UCSD-AML1 (cell line): ENCODE measurements around the gene BCOR.

Experiments used
- DNase-seq: peaks from one replicate; lab custom pipeline; 2025; ENCODE audit not compliant: unreplicated experiment; lab: John Stamatoyannopoulos, UW

The BCOR gene

DNA sequence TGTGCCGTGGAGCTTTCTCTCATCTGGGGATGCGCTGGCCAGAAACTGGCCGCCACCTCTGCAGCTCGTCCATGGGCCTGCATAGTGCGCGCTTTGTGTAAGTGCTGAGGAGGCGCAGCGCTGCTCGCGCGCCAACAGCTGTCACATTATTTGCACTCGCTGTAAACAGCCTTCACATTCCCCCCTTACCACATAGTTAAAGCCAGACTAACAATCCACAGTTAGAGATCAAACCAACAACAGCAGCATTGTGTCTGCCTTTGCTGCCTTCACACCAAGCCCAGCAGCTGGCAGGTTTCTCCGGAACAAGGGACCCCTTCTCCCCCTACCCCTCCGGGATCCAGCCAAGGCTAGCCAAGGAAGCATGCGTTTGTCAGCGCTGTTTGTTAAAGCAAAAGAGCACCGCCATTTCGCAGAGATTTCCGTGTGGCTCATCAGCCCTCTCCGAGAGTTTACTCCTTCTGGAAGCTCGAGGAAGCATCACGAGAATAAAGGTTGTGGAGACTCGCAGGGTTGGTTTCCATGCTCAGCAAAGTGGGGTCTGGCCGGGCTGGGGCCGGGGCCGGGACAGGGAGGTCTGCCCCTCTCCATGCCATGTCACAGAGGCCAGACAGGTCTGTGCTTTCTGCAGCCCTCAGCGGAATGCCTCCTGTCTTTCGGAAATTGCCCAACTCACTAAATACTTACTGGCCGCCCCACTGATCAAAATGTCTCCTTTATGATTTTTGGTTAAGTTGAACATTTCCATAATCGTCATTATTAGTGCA lies 11.0 kb downstream of the BCOR start:
- no peak for DNase-seq

DNA sequence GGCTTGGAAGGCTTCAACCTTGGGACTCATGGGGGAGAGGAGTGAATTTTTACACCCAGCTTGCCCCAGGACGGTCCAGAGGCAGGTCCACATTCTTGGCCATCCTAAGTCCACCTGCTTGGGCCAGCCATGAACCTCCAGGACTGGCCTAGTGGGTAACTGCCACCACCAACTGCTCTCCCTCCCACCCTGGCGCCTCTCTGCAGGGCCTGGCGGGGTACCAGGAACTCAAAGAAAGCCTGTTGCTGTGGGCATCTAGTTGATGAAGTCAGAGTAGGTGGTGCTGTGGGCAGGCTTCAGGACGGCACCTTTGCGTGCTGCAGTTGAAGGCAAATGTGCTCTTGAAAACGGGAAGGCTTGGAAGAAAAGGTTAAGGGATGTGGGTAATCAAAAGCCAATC lies 12.0 kb downstream of the BCOR start:
- no peak for DNase-seq

DNA sequence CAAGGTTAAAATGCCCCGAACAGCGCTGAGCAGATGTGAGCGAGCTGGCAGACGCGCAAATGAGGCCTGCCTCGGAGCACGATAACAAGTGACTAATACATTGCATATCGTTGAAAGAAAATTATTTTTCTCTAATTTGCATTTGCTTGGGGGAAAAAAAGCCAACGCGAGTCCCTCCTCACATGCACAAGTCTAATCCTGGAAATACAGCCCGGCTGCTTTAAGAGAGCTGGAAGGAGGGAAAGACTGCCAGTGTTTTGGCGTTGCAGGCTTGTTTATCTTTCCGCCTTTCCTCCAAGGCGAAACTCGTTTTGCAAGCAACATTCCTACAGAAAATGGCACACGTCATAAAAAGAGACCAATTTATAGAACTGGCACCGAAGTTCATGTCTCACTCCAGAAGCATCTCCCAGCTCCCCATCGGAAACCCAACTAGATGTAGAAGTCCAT lies 12.6 kb downstream of the BCOR start:
- no peak for DNase-seq

DNA sequence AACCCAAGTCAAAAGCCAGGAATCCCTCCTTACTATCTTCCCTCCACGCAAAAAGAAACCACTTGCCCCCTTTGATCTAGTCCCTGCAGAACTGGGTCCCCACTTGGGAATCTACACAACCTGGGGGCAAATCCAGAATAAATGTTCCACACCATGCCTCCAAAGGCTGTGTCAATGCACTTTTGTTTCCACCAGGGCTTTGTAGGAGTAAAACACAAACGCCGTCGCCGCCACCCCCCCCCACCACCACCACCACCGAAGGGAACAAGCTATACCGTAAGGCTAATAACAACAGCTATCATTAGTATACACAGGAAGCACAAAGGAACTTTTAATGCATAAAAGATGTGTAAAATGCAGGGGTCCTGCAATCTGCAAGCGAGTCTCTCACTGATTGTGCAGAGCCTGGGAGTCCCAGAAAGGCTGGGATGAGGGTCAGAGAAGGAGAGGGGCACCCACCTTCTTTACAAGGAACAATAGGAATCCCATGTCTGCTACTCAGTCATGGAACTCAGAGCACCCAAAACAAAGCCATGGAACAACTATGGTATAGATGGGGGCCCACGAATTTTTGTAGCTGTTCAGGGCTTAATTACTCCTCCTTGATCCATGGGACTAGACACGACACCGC lies 13.2 kb downstream of the BCOR start:
- no peak for DNase-seq

DNA sequence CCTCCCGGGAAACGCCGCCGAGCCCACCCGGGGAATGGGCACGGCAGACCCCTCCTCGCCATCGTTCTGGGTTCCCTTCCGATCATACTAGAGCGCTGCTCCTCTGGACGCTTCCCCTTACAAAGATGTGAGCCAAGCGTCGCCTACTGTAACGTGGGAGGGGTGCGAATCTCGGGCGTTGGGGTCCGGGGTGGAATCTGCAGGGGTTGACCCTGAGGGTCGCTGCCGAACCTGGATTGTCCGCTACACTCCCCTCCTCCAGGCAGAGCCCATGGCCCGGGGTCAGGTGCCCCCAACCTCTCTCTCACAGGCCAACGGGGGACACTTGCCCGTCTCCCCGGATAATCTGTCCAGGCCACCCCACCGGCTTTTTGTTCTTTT lies 13.8 kb downstream of the BCOR start:
- no peak for DNase-seq

DNA sequence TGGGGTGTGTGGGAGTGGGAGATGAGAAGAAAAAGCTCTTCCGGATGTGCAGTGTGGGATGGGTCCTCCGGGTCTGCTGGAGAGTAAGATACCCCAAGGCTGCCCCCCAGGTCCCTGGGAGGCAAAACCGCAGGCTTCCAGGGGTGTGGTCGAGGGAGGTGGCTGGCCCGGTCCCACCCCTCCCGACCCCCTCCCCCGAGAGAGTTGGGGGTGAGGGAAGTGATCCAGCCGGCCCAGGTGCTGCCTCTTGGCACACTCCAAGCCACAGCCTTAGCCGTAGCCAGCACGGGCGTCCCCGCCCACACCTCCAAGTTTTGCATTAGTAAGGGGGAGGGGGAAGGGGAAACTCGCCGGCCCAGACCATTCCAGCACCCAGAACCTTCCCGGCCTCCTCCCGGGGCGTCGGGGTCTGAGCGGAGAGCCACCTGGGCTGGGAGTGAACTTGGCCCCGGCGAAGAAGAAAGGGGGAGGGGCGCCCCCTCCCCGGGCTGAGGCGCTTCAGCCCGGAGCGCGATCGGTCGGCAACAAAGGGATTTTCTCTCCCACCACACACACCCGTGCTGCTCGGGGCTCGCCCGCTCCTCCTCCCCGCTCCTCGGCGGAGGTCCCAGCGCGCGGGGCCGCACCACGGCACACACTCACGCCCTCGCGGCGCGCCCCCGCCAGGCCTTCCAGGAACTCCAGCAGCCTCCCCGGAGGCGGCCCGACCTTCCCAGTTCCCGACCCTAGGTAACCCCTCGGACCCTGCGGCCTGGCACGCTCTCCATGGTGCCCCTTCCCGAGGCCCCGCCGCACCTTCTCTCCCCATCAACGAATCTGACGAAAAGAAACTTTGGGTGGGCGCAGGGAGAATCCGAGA lies 14.4 kb downstream of the BCOR start:
- peak; percentile 71 for DNase-seq

DNA sequence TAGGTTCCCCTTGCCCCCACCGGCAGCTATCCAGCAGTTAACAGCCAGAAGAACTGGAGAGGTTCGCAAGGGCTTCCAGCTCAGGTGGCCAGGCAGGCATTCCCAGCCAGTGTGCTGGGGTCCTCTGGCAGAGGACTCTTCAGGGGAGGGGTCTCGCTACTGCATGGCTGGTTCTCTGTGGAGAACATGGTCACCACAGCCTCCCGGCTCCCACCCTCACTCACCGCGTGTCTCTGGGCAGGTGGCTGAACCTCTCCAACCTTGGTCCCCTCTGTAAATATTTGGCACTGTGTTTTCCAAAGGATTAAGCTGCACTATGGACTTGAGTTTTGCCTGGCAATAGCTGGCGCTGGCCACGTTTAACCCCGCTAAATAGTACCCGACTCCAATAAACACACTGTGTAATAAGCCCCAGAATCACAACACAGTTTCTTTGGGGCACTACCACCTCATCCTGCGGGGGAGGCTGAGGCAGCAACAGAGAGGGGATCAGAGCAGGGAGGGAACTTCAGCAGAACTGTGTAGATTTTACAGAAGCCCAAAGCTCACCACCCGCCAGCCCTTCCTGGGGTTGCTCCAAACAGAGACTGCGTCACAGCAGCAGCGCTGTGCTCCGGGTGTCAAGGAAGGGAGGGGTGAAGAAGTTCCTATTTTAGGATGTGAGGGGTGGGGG lies 15.2 kb downstream of the BCOR start:
- DNase-seq, result no peak

DNA sequence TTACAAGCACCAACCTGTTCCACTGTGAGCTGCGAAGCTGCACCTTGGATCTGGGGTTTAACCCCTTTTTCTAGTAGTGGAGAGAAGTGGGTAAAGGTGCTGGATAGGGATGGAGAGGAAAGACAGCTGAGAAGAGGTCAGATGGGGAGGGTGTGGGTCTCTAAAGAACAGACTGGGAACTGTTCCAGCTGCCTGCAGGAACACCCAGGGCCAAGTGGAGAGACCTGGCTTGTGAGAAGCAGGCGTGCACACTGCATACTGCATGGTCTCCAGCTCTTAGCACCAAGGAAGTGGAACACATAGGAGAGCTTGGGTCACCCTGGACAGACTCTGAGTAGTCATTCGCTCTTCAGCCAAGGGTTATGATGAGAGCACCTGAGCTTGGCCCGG lies 16.1 kb downstream of the BCOR start:
- no peak for DNase-seq

DNA sequence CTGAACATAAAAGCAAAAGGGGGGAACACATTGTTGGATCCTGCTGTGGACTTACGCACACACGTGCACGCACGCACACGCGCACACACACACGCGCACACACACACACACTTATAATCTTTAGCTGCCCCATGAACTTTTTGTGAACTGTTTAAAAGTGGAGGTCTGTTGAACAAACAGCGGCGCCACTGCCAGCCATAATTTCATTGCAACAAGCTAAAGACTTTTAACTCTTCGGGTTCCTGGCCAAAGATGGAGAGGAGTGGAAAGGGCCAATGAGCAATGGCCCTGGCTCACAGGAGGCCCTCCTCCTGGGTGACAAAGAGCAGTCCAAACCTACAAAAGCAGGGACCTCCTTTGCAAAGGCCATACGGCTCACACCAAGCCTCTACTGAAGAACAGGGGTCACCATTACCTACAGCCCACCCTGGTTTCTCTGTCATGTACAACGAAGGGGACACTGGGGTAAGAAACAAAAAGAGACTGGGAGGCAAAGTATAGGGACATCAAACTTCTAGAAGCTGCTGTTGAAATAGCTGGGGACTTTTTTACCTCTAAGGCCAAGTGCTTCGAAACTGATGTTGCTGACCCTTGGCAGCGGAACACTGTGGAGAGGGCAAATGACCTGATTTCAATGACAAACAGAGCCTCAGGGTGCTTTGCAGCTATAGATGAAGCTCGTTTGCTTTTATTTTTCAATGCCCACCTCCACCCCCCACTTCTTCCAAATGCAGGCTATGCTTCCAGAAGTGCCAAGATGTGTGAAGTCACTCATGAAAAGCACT lies 16.7 kb downstream of the BCOR start:
- no peak for DNase-seq

DNA sequence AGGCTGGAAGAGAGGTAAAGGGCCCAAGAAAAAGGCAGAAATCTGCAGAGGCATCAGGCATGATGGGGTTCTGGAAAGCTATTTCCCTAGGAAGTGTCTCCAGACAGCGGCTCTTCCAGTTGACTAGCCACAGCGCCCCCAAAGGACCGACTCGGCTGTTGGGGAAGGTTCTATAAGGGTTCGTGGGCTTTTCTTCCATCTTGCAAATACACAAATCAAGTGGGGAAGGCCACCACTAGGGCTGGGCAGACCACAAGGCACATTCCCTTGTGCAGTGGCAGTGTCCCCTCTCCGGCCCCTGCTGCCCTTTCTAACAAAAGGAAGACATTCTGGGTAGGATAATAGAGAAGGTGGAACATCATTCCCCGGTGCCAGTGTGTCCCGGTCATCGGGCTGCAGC lies 18.2 kb downstream of the BCOR start:
- no peak for DNase-seq

DNA sequence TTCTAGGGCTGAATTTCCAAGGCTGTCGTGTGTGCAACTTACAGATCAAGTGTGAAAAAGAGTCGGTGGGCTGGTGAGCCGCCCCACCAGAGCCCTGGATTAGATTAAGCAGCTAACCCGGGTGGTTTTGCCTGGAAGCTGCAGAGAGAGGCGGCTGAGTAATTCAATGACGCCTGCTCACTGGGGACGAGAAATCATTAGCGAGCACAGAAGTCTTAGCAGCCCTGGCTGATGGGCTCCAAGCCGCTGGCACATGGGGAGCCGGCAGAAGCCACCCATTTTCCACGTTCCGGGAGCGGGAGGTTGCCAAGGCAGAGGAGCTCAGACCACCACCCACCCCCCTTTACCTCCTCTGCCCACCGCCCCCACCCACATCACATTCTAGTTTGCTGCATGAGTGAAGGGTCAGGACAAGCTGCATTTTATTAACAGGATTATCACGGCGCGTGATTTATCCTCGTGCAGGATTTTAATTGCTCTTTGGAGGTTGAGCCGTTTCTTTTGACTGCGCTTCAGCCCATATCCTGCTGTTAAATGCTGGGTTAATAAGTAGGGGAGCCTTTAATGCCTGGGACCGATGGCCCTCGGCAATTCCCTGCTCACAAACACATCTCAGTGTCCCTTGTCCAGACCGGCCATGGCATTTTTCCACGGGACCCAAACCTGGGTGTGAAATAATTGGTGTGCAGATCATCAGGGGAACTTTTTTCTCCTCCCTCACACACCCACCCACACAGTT lies 19.1 kb downstream of the BCOR start:
- no peak for DNase-seq

DNA sequence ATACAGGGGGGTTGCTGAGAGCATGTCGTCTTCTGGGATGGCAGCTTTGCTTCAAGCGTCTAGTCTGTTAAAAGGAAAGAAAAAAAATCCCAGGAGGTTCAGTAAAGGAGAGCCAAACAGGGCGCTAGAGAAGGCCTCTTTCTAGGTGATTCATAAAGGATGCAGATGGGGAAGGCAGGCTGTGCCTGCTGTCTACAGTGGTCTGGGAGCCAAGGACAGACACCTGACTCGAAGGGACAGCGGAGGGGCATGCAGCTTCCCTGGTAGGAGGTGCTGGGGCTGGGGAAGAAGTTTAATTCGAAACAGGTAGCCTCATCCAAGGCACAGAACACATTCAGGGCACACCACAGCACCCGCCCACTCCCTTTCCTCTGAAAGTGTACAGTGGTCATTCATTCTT lies 19.9 kb downstream of the BCOR start:
- no peak for DNase-seq

DNA sequence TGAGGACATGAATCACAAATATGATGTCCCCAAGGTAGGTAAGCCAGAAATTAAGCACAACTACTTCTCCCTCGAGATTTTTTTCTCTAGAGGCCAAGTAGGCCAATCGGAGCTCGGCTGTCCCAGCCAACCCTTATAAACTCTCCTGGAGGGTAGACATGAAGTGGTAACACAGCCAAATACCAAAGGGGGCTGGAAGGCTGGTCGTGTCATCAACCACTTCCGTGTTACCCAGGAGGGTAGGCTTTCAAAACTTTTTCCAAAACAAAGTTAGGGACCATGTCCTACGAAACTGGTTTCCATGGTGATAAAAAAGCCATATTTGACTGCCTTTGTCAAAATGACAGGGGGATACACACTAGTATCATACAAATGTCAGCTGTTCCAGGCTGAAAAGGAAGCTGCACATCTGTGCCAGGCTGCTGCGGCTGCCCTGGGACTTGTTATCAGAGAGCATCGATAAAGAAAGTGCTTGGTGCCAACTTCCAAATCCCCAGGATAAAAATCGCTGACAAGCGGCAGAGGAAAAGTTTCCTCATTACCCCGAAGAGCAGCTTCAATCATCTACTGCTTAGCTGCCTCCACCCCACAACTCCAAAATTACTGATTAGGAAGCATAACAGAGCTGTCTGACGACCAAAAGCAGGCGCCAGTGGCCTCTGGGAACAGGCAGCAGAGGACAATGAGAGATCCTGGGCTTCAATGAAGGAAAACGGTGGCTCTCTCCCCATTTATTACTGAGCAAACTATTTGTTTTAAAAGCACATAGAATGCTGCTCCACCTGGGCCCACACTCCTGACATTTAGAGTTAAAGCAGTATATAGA lies 20.8 kb downstream of the BCOR start:
- no peak for DNase-seq

DNA sequence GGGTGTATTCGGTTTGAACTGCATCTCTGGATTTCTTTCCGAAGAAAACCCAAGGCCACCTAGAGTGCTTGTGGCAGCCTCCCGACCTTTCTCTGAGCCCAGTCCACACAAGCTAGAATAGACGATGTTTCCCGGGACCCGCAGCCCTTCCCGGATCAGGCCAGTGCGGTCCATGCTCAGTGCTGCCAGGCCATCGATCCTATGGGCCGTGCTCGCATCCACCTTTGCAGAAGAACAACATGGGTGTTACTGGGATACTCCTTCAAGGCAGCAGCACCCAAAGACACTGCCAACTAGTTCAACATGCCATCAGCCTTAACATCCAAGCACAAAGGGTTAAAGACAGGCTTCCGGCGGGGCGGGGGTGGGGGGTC lies 22.8 kb downstream of the BCOR start:
- no peak for DNase-seq

DNA sequence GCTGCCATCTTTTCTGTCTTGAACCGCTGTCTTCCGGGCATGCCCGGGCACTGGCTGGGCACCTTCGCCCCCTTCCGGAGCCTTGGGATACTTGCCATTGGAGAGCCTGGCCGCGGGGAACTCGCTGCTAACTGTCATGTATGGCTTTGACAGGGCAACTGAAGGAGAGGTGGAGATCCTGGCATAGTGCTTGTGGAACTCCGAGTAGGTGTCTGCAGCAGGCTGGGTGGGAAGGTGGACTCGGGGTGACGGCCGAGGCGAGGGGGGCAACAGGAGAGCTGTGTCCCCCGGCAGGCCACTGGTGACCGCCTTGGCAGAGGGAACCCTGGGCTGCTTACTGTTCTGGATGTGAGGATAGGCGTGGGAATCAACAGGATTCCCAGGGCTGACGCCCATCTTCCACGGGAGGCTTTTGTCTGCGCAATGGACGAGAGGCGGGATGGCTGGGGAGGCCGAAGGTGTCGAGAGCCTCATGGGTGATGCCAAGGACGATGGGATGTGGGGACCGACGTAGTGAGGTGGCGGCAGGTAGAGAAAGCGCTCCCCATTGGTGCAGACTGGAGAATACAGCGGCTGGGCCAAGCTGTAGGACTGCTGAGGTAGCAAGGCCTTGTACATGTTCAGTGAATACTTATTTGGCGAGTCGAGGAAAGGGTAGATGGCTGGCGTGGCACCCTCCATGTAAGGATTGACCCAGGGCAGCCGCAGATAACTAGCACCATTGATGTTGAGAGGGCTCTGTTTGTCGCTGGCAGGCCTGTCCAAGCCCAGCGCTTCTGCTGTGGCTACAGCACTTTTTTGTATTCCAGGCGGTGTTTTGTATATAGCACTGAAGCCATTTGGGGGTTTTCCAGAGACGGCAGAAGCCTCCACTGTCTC lies 23.4 kb downstream of the BCOR start:
- DNase-seq, result no peak

DNA sequence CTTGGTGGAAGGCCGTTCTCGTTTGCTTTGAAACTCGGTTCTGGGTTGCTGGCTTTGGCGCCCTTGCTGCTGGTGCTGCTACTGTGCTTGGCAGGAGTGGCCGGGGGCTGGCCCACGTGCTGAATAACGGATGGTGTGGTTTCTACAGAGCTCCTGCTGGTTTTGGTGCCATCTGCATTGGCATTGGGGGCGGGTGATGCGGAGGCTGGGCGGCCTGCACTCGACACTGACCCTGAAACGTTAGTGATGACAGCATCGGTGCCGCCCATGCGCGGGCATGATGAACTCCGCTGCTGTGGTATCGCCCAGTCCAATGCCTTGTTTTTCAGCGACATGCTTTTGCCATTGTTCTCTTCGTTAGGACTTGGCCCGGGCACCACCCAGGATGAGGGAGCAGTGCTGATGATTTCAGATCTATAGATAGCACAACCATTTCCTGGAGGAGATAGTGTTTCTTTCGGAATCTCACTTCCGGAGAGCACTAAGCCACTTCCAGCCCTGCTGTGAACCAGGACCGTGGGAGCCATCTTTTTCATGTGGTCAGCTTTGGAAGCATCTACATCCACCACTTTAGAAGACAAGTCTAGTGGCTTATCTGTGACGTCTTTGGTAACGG lies 24.2 kb downstream of the BCOR start:
- no peak for DNase-seq

DNA sequence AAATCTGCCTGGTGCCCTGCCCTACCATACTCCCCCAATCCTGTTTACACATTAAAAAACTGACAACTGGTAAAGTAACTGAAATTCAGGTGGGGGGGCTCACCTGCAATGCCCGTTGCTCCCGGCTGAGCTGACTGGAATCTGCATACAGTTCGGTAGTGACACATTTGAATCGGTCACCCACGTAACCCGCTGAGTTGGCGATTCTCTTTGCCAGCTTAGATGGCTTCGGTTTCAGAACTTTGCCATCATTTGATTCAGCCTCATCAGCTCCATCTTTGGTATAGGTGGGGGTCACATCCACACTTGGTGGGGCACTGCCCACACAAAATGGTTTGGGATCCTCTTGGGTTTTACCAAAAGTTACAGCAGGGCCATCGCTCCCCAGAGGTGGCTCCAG lies 25.5 kb downstream of the BCOR start:
- no peak for DNase-seq

DNA sequence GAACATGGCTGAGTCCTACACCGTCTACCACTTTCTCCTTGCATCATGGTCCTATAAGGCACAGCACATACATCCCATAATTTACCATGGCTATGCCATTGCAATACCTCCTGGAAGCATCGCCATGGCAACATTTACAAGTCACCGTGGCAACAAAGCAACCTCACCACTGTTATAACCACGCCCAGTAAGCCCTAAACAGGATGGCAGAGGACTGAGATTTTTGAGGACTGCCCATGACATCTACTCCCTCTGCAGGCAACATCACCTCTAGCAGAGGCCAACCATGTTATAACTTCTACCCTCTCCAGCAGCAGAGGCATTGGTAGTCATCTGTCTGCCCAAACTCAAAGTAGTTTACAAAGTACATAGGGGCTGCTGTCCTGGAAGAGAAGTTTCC lies 29.7 kb downstream of the BCOR start:
- no peak for DNase-seq
